Putamen (tissue), 1 donor: ENCODE measurements around the gene FBXO10.
"Not testable (repeated sequence)": the region's sequence is repeated elsewhere in the genome, so short reads cannot be mapped to it uniquely, and the experiment has no call there.

ENCODE experiments used
- DNase-seq: peaks from one replicate; pipeline ENCODE4 v3.0.0-alpha.2; 2016; ENCODE audit warnings: low spot score

The FBXO10 gene

GRCh38 chr9:37551468-37551867, 24.7 kb downstream of the FBXO10 start:
- no peak for DNase-seq

- DNase-seq, result no peak
Measured at GRCh38 chr9:37550781-37551180, 25.4 kb downstream of the FBXO10 start.

GRCh38 chr9:37549527-37549926, 26.7 kb downstream of the FBXO10 start:
- DNase-seq, result no peak

- no peak for DNase-seq
Measured at GRCh38 chr9:37547328-37547878, 28.8 kb downstream of the FBXO10 start.

- DNase-seq, result no peak
Measured at GRCh38 chr9:37543468-37543867, 32.7 kb downstream of the FBXO10 start.

- DNase-seq, result no peak
Measured at GRCh38 chr9:37542895-37543294, 33.3 kb downstream of the FBXO10 start.

- DNase-seq, result no peak
Measured at GRCh38 chr9:37542488-37542887, 33.7 kb downstream of the FBXO10 start.

GRCh38 chr9:37541465-37541864, 34.7 kb downstream of the FBXO10 start:
- no peak for DNase-seq

GRCh38 chr9:37540634-37541033, 35.5 kb downstream of the FBXO10 start:
- no peak for DNase-seq

GRCh38 chr9:37539634-37540033, 36.5 kb downstream of the FBXO10 start:
- no peak for DNase-seq

GRCh38 chr9:37538099-37538498, 38.1 kb downstream of the FBXO10 start:
- DNase-seq, result no peak

GRCh38 chr9:37534901-37535300, 41.3 kb downstream of the FBXO10 start:
- no peak for DNase-seq

- no peak for DNase-seq
Measured at GRCh38 chr9:37534412-37534811, 41.8 kb downstream of the FBXO10 start.

- no peak for DNase-seq
Measured at GRCh38 chr9:37531699-37532098, 44.5 kb downstream of the FBXO10 start.

- no peak for DNase-seq
Measured at GRCh38 chr9:37528652-37529471, 47.3 kb downstream of the FBXO10 start.

GRCh38 chr9:37523916-37524315, 52.3 kb downstream of the FBXO10 start:
- DNase-seq, result no peak

- no peak for DNase-seq
Measured at GRCh38 chr9:37522971-37523370, 53.2 kb downstream of the FBXO10 start.

GRCh38 chr9:37521111-37521510, 55.1 kb downstream of the FBXO10 start:
- no peak for DNase-seq

GRCh38 chr9:37520641-37521040, 55.5 kb downstream of the FBXO10 start:
- DNase-seq, result no peak

GRCh38 chr9:37517923-37518322, 58.3 kb downstream of the FBXO10 start:
- no peak for DNase-seq

- no peak for DNase-seq
Measured at GRCh38 chr9:37515620-37516258, 60.4 kb downstream of the FBXO10 start.

- DNase-seq, result no peak
Measured at GRCh38 chr9:37514999-37515398, 61.2 kb downstream of the FBXO10 start.

- DNase-seq, result not testable (repeated sequence)
Measured at GRCh38 chr9:37514415-37514814, 61.8 kb downstream of the FBXO10 start.
